Activated CD8-positive, alpha-beta T cell treated with anti-CD3 and anti-CD28 coated beads for 36 hours (primary cell): ENCODE results near the gene PRKCE. TPM values are rescaled to one million over a fixed set of nuclear protein-coding genes. Genes with fewer than 3 reads are reported as not detected.

Experiments
- ATAC-seq: fragments of 200-7000 bp; cut with Tn5 transposase; one replicate; pipeline ENCODE4 v1.10.0; 2021; ENCODE audit warnings: mild to moderate bottlenecking, moderate library complexity
- CTCF ChIA-PET: fragments of 350-600 bp; sonication (Branson Sonifier 250); formaldehyde crosslinking; loops from one replicate; lab custom pipeline; 2021; ENCODE audit warnings: antibody characterized with exemption; lab: Charles Lee
- POLR2A ChIA-PET: fragments of 350-600 bp; sonication (Branson Sonifier 250); formaldehyde crosslinking; loops from one replicate; lab custom pipeline; 2021; ENCODE audit warnings: antibody characterized with exemption; lab: Charles Lee
- DNase-seq: peaks from one replicate; pipeline ENCODE4 v3.0.0-alpha.2; 2020
- H3K27ac Mint-ChIP-seq: one replicate; pipeline ENCODE4 v1.8.0; 2021; ENCODE audit warnings: mild to moderate bottlenecking, mixed read lengths
- H3K27me3 Mint-ChIP-seq: one replicate; pipeline ENCODE4 v1.8.0; 2021; ENCODE audit warnings: mixed read lengths
- H3K36me3 Mint-ChIP-seq: one replicate; pipeline ENCODE4 v1.8.0; 2021; ENCODE audit warnings: low read depth, mixed read lengths
- H3K4me1 Mint-ChIP-seq: one replicate; pipeline ENCODE4 v1.8.0; 2021; ENCODE audit warnings: low read depth, mixed read lengths
- H3K4me3 Mint-ChIP-seq: one replicate; pipeline ENCODE4 v1.8.0; 2021; ENCODE audit warnings: mild to moderate bottlenecking, moderate library complexity, mixed read lengths
- H3K9me3 Mint-ChIP-seq: one replicate; pipeline ENCODE4 v1.8.0; 2021; ENCODE audit warnings: mixed read lengths
- intact Hi-C: fragments of 100-400 bp; cut with micrococcal nuclease; formaldehyde crosslinking; loops from one replicate; pipeline ENCODE4 v1.10.0; 2022
- total RNA-seq, 2 experiments: library from RNA; stranded (reverse); gene quantifications; one replicate each; pipeline ENCODE4 v1.2.3, GENCODE V29; 2021
- TF ChIP-seq, protein P1 (sequence below): fragments of 200-600 bp; IDR thresholded peaks from one replicate; pipeline ENCODE4 v1.8.0; 2022; ENCODE audit warnings: antibody characterized with exemption, mild to moderate bottlenecking

PRKCE gene
- total RNA-seq, 2 experiments from 2014 or later: 11.5 to 11.9 TPM

DNA sequence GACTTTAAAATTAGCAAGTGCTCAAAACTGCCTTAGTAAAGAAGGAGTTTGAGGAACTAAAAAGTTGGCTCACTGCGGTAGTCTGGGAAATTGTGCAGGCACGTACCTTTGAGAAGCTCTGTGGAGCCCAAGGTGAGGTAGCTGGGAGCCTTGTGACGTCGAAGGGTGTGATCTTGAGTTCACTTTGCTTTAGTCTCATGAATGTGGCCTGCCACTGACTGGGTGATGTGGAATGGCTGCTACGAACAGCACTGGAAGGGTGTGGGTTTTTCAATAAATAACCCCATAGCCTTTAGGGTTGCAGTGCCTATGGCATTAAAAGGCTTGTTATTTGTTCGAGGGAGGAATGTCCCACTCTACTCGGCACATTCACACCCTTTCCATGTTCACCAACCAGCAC is 312.3 kb downstream of the PRKCE start:
- intact Hi-C loops: no loop called here
- Mint-ChIP-seq H3K4me1 (peaks cover 9% of the 10 kb centered on the region), H3K27me3 (no peaks in the 10 kb centered on the region), H3K4me3 (no peak overlapping the region), H3K9me3 (no peaks in the 10 kb centered on the region), H3K36me3 (no peaks in the 10 kb centered on the region), H3K27ac (no peak overlapping the region)
- no peak for ATAC-seq
- TF ChIP-seq, protein P1, sequence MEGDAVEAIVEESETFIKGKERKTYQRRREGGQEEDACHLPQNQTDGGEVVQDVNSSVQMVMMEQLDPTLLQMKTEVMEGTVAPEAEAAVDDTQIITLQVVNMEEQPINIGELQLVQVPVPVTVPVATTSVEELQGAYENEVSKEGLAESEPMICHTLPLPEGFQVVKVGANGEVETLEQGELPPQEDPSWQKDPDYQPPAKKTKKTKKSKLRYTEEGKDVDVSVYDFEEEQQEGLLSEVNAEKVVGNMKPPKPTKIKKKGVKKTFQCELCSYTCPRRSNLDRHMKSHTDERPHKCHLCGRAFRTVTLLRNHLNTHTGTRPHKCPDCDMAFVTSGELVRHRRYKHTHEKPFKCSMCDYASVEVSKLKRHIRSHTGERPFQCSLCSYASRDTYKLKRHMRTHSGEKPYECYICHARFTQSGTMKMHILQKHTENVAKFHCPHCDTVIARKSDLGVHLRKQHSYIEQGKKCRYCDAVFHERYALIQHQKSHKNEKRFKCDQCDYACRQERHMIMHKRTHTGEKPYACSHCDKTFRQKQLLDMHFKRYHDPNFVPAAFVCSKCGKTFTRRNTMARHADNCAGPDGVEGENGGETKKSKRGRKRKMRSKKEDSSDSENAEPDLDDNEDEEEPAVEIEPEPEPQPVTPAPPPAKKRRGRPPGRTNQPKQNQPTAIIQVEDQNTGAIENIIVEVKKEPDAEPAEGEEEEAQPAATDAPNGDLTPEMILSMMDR: no peak
- ChIA-PET POLR2A (no interaction called here), CTCF (no interaction called here)
- DNase-seq: no peak

DNA sequence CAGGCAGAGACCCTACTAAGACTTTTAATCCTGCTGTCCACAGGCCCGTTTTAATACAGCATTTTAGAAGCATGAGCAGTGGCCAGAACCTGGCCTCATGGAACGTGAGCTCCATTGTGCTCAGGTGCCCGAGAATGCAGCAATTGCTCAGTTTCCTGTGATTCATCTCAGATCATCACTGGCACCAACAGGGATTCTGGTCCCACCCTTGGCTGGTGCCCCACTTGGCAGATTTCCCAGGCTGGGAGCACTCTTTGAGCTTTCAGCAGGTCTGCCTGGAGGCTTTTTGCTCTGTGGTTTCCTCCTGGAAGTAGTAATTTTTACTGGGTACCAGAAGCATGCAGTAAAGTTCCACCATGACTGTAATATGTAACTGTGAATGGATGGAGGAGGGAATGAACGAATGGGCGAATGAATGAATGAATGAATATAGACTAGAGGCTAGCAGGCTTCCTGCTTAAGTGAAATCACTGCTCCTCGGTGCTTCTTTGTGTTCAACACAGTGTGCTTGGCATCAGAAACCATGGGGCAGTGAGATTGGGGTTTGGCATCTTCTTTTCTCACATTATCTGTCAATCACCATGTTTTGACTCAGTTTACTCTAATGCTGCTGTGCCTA is 312.9 kb downstream of the PRKCE start:
- H3K27ac Mint-ChIP-seq: no peak overlapping the region
- peaks cover 9% of the 10 kb centered on the region for H3K4me1 Mint-ChIP-seq
- CTCF ChIA-PET: no interaction called here
- H3K9me3 Mint-ChIP-seq: no peaks in the 10 kb centered on the region
- no peaks in the 10 kb centered on the region for H3K27me3 Mint-ChIP-seq
- POLR2A ChIA-PET: no interaction called here
- DNase-seq (peak; percentile 15), ATAC-seq (peak; percentile 30)
- TF ChIP-seq, protein P1: no peak
- H3K4me3 Mint-ChIP-seq: no peak overlapping the region
- intact Hi-C loops: no loop called here
- H3K36me3 Mint-ChIP-seq: no peaks in the 10 kb centered on the region

DNA sequence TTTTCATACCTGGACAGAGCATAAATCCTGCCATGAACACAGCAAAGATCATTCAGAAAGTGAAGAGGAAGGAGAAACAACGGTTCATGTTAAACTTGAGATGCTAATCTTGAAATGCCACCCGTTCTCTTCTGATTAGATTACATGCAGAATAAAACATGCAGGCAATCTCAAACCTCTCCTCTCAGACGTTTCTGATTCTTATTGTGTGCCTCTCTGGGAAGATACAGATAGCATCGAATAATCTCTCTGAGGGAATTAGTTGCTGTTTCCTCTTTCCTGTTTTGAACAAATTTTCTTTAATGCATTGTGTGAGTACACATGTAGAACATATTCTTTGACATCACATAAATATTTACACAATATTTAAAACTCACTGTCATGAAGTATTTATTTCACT is 313.4 kb downstream of the PRKCE start:
- no peak overlapping the region for H3K27ac Mint-ChIP-seq
- DNase-seq: no peak
- no peaks in the 10 kb centered on the region for H3K27me3 Mint-ChIP-seq
- H3K9me3 Mint-ChIP-seq: no peaks in the 10 kb centered on the region
- CTCF ChIA-PET: no interaction called here
- ATAC-seq: no peak
- intact Hi-C loops: no loop called here
- no peak overlapping the region for H3K4me3 Mint-ChIP-seq
- H3K4me1 Mint-ChIP-seq: peaks cover 9% of the 10 kb centered on the region
- TF ChIP-seq, protein P1: no peak
- no peaks in the 10 kb centered on the region for H3K36me3 Mint-ChIP-seq
- POLR2A ChIA-PET: no interaction called here

DNA sequence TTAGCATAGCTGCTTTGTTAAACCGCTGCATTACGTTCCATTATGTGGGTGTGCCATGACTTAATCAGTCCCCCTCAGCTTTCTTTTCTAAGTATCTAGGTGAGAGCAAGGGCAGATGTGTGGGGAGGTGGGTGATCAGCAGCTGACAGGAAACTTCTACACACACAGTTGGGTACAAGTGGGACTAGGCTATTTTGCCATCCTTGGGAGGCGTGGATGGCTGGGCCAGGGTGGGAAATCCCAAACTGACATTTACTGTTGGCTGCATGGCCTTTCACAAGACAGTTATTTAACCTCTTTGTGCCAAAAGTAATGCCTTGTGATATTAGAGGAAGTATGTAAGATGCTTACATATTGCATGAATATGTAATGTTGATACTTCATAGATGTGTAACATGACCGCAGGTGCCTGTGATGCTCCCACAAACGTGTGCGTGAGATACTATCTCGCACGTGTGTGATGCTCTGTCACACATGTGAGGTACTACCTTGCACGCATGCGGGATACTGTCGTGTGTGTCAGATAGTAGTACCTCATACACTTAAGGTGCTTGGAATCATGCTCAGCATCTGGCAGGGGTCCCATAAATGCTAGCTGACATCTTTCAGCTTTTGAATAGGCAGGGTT is 314.5 kb downstream of the PRKCE start:
- H3K4me1 Mint-ChIP-seq: peaks cover 9% of the 10 kb centered on the region
- H3K4me3 Mint-ChIP-seq: no peak overlapping the region
- H3K27me3 Mint-ChIP-seq: no peaks in the 10 kb centered on the region
- no peak overlapping the region for H3K27ac Mint-ChIP-seq
- ChIA-PET POLR2A (no interaction called here), CTCF (interaction anchor here (1.1 kb wide), 1 partner anchor 24 kb away, joined by 3 read pairs; no protein-coding TSS in a partner anchor)
- no peaks in the 10 kb centered on the region for H3K9me3 Mint-ChIP-seq
- intact Hi-C loops: no loop called here
- ATAC-seq (no peak), DNase-seq (no peak)
- TF ChIP-seq, protein P1: no peak
- H3K36me3 Mint-ChIP-seq: no peaks in the 10 kb centered on the region

DNA sequence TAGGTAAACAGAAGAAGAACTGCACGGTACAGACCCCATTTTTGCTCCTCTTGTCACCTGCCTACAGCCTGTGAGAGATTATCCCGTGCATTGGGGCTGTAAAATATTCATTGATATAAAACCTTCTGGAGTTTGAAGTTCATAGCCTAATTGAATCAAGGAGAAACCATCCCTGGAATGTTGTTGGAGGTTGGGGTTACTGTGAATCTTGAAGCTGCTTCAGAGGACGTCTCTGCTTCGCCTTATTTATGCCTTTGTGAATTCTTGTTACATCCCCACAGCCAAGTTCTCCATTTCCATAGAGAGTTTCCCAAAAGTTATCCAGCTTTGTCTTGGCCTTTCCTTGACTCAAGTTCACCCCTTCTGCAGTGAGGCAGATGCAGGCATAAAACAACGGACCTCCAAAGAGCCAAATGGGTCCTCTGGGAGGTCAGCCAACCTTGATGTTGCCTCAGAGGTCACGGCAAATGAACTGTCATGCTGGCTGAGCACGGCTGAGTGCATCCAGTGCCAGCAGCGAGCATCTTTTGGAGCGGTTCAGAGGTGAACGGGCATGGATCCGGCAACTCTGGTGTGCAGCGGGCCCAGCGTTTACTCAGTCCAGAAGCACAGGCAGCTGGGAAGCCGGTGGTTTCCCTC is 317.6 kb downstream of the PRKCE start:
- TF ChIP-seq, protein P1: no peak
- no peak for DNase-seq
- H3K9me3 Mint-ChIP-seq: no peaks in the 10 kb centered on the region
- no peak overlapping the region for H3K27ac Mint-ChIP-seq
- no peaks in the 10 kb centered on the region for H3K36me3 Mint-ChIP-seq
- H3K4me1 Mint-ChIP-seq: peaks cover 9% of the 10 kb centered on the region
- ChIA-PET CTCF (interaction anchor here (1.0 to 1.1 kb wide), 2 partner anchors 25 to 28 kb away, joined by 3 read pairs; no protein-coding TSS in a partner anchor), POLR2A (no interaction called here)
- H3K27me3 Mint-ChIP-seq: no peaks in the 10 kb centered on the region
- no peak for ATAC-seq
- intact Hi-C loops: no loop called here
- no peak overlapping the region for H3K4me3 Mint-ChIP-seq
